Middle frontal gyrus (tissue), 1 donor: Measurements from ENCODE around the gene TLCD3B.

Source experiments
- DNase-seq: peaks from one replicate; pipeline ENCODE4 v3.0.0-alpha.2; 2015; ENCODE audit warnings: low spot score; ENCODE audit errors: extremely low spot score

TLCD3B gene

DNA sequence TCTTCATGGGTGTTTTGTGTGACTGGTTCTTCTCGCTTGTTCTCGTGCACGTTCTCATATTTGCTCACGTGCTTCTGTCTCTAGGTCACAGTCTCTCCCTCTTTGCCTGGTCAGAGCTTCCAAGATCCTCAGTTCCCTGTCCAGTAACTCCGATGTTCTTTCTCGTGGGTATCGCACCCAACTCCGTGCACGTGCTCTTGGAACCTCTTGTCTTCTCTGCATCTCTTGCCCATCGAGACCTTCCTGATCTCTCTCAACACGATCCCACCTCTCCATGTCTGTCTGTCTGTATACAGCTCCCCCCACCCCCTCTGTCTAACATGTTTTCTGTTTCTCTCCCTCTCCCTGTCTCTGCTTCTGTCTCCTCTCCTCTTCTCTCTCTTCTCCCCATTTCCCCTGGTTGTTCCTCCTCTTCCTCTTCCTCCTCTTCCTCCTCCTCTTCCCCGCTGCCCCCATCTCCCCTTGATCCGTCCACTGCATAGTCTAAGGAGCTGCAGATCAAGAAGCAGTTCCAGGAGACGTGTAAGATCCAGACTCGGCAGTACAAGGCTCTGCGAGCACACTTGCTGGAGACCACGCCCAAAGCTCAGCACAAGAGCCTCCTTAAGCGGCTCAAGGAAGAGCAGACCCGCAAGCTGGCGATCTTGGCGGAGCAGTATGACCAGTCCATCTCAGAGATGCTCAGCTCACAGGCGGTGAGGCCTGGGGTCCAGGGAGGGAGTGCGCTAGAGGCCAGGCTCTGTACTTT lies 41.8 kb downstream of the TLCD3B start:
- no peak for DNase-seq

DNA sequence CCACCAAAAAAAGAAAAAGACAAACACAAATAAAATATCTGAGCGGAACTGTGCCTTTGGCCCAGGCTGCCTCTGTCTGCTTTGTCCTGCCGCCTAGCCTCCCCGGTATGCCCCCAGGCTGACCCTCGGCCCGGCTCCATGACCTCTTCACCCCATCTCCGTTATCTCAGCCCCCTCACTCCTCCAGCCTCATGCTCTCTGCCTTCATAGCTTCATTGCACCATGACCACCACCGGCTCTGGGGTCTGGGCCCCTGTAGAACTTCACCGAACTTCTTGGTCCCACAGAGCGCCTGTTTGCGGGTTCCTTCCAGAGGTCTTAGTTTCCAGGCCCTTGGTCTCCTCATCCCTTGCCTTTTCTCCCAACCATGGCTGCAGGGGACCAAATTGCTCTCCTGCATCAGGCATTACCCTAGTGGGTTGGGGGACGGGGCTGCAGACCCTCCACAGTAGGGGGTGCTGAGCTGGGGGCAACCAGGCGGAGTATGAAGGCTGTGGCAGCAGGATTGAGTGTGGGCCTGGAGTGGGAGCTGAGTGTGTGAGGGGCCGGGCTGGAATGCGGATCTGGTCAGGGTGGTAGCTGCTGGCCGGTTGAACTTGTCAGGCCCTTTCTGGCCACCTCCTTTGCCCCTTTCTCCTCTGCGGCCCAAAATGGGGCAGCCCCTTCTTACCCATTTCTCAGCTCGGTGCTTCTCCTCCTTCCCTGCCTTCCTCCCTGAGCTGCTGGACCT lies 42.6 kb downstream of the TLCD3B start:
- DNase-seq: no peak

DNA sequence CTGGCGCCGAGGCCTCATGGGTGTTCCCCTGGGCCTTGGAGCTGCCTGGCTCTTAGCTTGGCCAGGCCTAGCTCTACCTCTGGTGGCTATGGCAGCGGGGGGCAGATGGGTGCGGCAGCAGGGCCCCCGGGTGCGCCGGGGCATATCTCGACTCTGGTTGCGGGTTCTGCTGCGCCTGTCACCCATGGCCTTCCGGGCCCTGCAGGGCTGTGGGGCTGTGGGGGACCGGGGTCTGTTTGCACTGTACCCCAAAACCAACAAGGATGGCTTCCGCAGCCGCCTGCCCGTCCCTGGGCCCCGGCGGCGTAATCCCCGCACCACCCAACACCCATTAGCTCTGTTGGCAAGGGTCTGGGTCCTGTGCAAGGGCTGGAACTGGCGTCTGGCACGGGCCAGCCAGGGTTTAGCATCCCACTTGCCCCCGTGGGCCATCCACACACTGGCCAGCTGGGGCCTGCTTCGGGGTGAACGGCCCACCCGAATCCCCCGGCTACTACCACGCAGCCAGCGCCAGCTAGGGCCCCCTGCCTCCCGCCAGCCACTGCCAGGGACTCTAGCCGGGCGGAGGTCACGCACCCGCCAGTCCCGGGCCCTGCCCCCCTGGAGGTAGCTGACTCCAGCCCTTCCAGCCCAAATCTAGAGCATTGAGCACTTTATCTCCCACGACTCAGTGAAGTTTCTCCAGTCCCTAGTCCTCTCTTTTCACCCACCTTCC lies 43.5 kb downstream of the TLCD3B start:
- no peak for DNase-seq

DNA sequence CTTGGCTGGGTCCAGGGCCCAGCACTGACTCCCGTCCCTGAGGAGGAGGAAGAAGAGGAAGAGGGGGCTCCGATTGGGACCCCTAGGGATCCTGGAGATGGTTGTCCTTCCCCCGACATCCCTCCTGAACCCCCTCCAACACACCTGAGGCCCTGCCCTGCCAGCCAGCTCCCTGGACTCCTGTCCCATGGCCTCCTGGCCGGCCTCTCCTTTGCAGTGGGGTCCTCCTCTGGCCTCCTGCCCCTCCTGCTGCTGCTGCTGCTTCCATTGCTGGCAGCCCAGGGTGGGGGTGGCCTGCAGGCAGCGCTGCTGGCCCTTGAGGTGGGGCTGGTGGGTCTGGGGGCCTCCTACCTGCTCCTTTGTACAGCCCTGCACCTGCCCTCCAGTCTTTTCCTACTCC lies 44.1 kb downstream of the TLCD3B start:
- DNase-seq: no peak

DNA sequence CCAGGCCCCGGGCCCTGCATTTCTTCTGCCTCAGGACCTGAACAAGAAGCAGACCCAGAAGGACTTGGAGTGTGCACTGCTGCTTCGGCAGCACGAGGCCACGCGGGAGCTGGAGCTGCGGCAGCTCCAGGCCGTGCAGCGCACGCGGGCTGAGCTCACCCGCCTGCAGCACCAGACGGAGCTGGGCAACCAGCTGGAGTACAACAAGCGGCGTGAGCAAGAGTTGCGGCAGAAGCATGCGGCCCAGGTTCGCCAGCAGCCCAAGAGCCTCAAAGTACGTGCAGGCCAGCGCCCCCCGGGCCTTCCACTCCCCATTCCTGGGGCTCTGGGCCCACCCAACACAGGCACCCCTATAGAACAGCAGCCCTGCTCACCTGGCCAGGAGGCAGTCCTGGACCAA lies 44.8 kb downstream of the TLCD3B start:
- no peak for DNase-seq

DNA sequence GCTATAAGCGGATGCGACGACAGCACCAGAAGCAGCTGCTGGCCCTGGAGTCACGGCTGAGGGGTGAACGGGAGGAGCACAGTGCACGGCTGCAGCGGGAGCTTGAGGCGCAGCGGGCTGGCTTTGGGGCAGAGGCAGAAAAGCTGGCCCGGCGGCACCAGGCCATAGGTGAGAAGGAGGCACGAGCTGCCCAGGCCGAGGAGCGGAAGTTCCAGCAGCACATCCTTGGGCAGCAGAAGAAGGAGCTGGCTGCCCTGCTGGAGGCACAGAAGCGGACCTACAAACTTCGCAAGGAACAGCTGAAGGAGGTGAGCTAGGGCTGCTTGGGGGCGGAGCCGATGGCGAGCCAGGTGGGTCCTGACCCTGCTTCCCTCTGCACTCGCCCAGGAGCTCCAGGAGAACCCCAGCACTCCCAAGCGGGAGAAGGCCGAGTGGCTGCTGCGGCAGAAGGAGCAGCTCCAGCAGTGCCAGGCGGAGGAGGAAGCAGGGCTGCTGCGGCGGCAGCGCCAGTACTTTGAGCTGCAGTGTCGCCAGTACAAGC lies 45.7 kb downstream of the TLCD3B start:
- no peak for DNase-seq

DNA sequence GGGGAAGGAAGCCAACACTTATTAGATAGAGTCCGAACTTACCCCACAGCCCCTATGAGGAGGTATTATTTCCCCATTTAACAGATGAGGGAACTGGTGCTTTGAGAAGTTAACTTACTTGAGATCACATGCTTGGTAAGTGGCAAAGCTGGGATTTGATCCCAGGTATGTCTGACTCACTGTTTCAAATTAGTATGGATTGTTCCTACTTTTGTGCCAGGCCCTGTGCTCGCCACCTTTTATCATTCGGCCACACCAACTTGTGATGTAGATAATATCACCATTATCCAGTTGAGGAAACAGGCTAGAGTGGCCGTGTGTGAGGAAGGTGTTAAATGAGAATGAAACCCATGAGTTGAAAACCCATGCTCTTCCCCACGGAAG lies 46.3 kb downstream of the TLCD3B start:
- DNase-seq: no peak

DNA sequence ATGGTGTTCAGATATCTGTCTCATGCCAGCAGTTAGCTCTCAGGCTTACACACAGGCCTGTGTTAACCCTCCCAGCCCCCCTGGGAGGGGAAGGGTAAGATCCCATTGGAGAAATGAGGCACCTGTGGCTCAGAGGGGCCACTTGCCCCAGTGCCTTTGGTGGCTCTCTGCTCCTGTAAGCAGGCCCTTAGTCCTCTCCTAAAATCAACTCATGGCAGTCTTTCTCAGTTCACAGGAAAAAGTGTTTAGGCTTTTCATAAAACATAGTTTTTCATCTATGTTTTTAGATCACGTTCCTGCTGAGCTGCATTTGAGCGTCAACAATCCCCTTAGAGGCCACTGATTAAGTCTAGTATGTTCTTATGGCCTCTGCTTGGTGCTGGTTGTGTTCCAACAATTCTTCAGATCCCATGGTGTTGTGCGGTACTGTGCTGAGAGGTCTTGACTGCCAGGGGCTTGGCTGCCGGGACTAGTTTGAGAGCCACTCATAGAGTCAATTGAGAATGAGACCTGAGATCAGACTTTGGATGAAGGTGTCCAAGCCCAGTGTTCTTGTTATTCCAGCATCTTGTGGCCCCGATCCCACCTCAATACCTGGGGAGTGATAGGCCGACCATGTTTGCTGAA lies 46.8 kb downstream of the TLCD3B start:
- no peak for DNase-seq

DNA sequence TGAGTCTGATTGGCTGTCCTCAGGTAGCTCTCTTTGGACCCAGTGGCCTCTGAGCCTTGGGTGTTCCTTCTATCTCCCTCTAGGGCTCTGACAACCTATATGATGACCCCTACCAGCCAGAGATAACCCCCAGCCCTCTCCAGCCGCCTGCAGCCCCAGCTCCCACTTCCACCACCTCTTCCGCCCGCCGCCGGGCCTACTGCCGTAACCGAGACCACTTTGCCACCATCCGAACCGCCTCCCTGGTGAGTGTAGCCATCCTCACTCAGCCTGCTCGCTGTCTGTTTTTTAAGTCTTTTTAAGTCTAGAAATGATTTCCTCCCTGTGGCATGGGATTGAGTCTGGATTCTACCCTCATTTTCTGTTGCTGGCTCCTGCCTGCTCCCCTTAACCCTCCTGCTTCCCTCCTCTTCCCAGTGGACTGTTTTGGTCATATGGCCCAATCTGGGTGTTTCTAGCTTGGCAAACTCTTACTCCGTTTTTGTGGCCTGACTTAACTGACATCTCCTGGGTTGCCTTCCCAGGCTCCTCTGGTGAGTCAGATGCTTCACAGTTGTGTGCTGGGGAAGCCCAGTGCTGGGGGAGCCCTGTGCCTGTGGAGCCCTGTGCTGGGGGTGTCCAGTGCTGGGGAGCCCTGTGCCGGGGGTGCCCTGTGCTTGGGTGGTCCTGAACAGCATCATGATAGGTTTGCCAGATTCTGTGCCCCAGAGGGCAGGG lies 47.5 kb downstream of the TLCD3B start:
- DNase-seq: no peak

DNA sequence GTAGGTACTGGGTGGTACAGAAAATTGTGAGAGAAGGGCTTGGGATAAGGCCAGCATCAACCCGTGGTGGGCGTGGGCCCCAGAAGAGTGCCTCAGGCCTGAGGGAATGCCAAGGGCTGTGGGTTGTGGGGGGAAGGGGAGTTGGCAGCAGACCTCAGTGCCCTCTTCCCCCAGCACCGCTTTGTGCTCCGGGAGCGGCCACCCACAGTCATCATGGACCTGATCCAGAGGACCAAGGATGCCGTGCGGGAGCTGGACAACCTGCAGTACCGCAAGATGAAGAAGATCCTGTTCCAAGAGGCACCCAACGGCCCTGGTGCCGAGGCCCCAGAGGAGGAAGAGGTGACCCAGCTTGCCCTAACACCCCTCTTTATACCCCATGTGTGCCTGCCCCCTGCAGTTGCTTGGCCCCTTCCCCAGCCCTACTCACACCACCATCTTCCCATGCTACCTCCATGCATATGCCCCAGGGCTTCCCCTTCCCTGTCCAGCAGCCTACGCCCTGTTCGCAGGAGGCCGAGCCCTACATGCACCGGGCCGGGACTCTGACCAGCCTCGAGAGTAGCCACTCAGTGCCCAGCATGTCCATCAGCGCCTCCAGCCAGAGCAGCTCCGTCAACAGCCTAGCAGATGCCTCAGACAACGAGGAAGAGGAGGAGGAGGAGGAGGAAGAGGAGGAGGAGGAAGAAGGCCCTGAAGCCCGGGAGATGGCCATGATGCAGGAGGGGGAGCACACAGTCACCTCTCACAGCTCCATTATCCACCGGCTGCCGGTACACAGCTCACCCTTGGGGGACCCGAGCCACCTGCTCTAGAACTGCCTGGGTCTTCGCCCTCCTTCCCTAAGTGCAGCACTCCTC lies 48.3 kb downstream of the TLCD3B start:
- no peak for DNase-seq

DNA sequence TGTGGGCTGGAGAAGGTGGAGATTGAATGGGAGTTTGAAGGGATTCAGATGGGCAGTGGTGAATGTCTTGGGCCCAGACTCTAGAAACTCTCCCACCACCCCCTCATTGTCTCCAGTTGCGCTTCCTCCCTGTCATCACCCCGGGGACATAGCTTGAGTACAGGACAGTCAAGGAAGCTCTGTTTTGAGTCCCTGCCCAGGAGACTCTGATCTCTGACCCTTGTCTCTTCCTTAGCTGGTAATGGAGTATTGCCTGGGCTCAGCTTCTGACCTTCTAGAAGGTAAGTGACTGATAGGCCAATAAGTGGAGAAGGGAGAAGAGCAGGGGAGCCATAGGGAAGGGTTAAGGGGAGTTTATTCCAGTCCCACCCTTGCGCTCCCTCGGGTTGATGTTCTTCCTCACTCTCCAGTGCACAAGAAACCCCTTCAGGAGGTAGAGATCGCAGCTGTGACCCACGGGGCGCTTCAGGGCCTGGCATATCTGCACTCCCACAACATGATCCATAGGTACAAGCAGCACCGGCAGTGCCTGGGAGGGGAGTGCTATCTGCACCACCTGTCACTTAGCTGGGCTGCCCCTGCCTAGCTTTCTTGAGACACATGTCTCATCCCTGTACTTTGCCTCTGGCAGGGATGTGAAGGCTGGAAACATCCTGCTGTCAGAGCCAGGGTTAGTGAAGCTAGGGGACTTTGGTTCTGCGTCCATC lies 52.4 kb downstream of the TLCD3B start:
- no peak for DNase-seq

DNA sequence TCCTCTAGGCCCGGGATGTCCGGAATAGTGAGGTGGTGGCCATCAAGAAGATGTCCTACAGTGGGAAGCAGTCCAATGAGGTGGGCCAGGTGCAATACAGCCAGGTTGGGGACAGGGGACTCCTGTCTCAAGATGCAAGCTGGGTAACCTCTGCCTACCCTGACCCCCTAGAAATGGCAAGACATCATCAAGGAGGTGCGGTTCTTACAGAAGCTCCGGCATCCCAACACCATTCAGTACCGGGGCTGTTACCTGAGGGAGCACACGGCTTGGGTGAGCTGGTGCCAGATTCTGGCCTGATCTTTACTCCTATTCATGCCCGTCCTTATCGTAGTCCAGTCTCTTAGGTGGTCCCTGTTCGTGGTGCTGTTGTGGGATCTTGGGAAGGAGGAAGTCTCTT lies 53.0 kb downstream of the TLCD3B start:
- DNase-seq: no peak

DNA sequence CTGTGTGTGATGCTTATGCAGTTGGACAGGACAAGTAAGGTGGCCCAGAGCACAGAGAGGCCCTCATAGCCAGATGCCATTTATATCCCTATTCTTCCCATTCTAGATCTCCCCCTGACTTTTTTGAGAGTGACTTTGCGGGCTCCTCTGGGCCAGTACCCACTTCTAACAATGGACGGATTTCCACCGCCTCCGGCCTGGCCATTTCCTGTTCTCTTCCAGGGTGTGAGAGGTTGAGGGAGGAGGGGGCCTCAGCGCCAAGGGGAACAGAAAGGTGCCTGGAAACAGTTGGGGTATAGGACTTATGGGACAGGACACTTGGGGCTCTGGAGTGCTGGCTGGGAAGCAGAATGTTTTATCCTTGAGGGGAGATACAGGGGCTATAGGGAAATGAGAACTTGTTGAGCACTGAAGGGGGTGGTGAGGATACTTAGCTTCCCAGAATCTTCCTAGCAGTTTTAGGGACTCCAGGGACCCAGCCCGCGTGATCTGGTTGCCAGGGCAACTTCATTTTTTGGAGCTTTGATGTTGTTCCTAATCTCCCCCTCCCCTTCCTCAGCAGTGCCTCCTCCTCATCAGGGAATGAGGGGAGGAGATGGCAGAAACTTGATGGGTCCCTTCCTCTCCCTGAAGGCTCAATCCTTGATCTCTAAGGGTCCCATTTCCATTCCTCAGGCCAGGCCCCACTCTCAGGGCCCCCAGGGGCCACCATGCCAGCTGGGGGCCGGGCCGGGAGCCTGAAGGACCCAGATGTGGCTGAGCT lies 53.8 kb downstream of the TLCD3B start:
- no peak for DNase-seq

DNA sequence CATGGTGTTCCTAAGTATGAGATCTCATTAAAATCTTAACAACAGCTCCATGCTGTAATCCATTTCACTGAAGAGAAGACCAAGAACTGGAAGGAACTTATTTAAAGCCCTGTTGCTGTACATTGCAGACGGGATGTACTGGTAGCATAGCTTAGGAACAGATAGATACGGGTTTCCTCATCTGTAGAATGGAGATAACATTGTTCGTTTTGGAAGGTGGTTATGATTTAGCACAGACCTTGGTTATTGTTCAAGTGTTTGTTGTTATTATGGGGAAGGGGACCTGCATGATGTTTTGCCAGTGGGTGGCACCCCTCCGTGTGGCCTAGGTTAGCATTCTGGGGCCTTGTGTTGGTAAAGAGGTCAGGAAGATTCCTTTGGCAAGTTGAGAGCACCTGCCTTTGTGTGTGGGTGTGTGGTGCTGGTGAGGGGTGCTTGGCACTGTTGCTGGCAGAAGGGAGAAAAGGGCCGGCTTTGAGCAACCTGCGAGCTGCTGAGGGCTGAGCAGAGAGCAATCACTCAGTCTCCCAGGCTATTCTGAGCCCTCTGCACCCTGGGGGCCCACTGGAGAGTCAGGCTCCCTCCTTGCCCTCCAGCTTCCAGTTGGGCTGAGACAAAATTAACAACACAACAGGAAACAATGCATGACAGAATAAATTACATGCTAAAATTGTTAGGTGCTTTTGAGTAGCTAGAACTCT lies 55.1 kb downstream of the TLCD3B start:
- no peak for DNase-seq

DNA sequence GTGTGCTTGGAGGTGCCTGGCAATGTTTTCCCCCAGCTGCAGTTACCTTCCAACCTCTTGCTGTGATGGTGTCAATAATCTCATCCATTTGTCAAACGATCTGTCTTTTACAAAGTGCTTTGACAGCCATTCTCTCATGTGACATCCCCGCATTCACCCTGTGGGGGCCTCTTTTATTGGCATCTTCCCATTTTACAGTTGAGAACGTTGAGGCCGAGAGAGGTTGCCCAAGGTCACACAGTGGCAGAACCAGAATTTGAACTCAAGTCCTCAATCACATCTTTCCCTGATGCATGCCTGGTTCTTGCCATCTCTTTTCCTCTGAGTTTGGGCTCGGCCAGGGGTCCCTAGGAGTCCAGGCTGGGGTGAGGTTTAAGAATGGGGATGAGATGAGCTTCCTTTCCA lies 55.9 kb downstream of the TLCD3B start:
- DNase-seq: no peak
